GM19023 (cell line): ENCODE data around the gene SNTN.
"Not testable (repeated sequence)": the region's sequence is repeated elsewhere in the genome, so short reads cannot be mapped to it uniquely, and the experiment has no call there.

ENCODE experiments used
- ATAC-seq: cut with Tn5 transposase; IDR thresholded peaks from one replicate; pipeline ENCODE4 v1.9.1; 2021; ENCODE audit warnings: mild to moderate bottlenecking, moderate library complexity; ENCODE audit not compliant: unreplicated experiment

SNTN gene

GRCh38 chr3:63652066-63652725 is at the start of gene SNTN:
Gene SNTN, plus strand, starts transcription at chr3:63652675. Its CDS starts 13 bp downstream, at chr3:63652688.
- no peak for ATAC-seq

- no peak for ATAC-seq
Measured at GRCh38 chr3:63607716-63608115, 44.8 kb upstream of the SNTN start.

GRCh38 chr3:63609408-63609807 is 43.1 kb upstream of the SNTN start:
- ATAC-seq: no peak

- no peak for ATAC-seq
Measured at GRCh38 chr3:63609834-63610233, 42.6 kb upstream of the SNTN start.

GRCh38 chr3:63611382-63611781 is 41.1 kb upstream of the SNTN start:
- ATAC-seq: no peak

GRCh38 chr3:63613561-63613960 is 38.9 kb upstream of the SNTN start:
- no peak for ATAC-seq

GRCh38 chr3:63617391-63617790 is 35.1 kb upstream of the SNTN start:
- ATAC-seq: no peak

GRCh38 chr3:63624941-63625560 is 27.4 kb upstream of the SNTN start:
- ATAC-seq: no peak

GRCh38 chr3:63631670-63632069 is 20.8 kb upstream of the SNTN start:
- ATAC-seq: no peak

GRCh38 chr3:63635186-63635585 is 17.3 kb upstream of the SNTN start:
- no peak for ATAC-seq

- no peak for ATAC-seq
Measured at GRCh38 chr3:63639806-63640205, 12.7 kb upstream of the SNTN start.

GRCh38 chr3:63642488-63642887 is 10.0 kb upstream of the SNTN start:
- ATAC-seq: no peak

- no peak for ATAC-seq
Measured at GRCh38 chr3:63644212-63644797, 8.2 kb upstream of the SNTN start.

GRCh38 chr3:63644928-63645781 is 7.3 kb upstream of the SNTN start:
- ATAC-seq: not testable (repeated sequence)

- ATAC-seq: no peak
Measured at GRCh38 chr3:63654211-63654610, 1.7 kb downstream of the SNTN start.

GRCh38 chr3:63654931-63655330 is 2.5 kb downstream of the SNTN start:
- no peak for ATAC-seq

- ATAC-seq: no peak
Measured at GRCh38 chr3:63655519-63655918, 3.0 kb downstream of the SNTN start.

GRCh38 chr3:63656786-63657185 is 4.3 kb downstream of the SNTN start:
- ATAC-seq: no peak

- no peak for ATAC-seq
Measured at GRCh38 chr3:63661242-63661641, 8.8 kb downstream of the SNTN start.

- ATAC-seq: no peak
Measured at GRCh38 chr3:63662011-63662410, 9.5 kb downstream of the SNTN start.

GRCh38 chr3:63662500-63662899 is 10.0 kb downstream of the SNTN start:
- ATAC-seq: no peak
